Vagina (tissue), 2 donors: ENCODE measurements around the gene SH2D6. TPM values are rescaled to one million over a fixed set of nuclear protein-coding genes. Genes with fewer than 3 reads are reported as not detected.
A peak's percentile ranks its signal among the peaks of the same experiment; 100 is the strongest.

ENCODE experiments used
- DNase-seq, 2 donors: peaks; one replicate each; pipeline ENCODE4 v3.0.0-alpha.2; 2017; ENCODE audit errors: extremely low spot score in 2 of 2
- H3K27ac ChIP-seq: fragments of 200-600 bp; sonication (generic); one replicate; pipeline ENCODE4 v1.5.1; 2019
- H3K27me3 ChIP-seq: fragments of 200-600 bp; sonication (generic); one replicate; pipeline ENCODE4 v1.5.1; 2019
- H3K36me3 ChIP-seq, 2 donors: fragments of 200-600 bp; sonication (generic); one replicate each; pipeline ENCODE4 v1.5.1; 2017 to 2019
- H3K4me1 ChIP-seq: fragments of 200-600 bp; sonication (generic); one replicate; pipeline ENCODE4 v1.5.1; 2019
- H3K4me3 ChIP-seq, 2 donors: fragments of 200-600 bp; sonication (generic); 1 replicate in 1 of 2; 2 replicates in 1 of 2; pipeline ENCODE4 v1.5.1; 2016 to 2019
- H3K9me3 ChIP-seq: fragments of 200-600 bp; sonication (generic); one replicate; pipeline ENCODE4 v1.5.1; 2019
- POLR2A ChIP-seq, 2 donors: fragments of 450-650 bp; IDR thresholded peaks; one replicate each; pipeline ENCODE4 v1.6.1; 2017; ENCODE audit warnings: antibody characterized with exemption in 2 of 2, mild to moderate bottlenecking in 2 of 2, moderate library complexity in 2 of 2
- POLR2AphosphoS5 ChIP-seq, 2 donors: sonication (generic); formaldehyde crosslinking; IDR thresholded peaks; one replicate each; pipeline ENCODE4 v1.9.0; 2017; ENCODE audit warnings: antibody characterized with exemption in 2 of 2, mild to moderate bottlenecking in 2 of 2, low read depth in 1 of 2; ENCODE audit not compliant: insufficient read depth in 1 of 2
- intact Hi-C: fragments of 100-400 bp; cut with DNase I; formaldehyde crosslinking; loops from one replicate; pipeline ENCODE4 v1.15.1; 2023
- total RNA-seq: library from RNA; depleted of rRNA; stranded (reverse); fragments of >200 nt; gene quantifications from one replicate; pipeline ENCODE4 v1.2.3, GENCODE V29; 2016
- TF ChIP-seq, protein P1 (sequence below), 3 experiments: fragments of 450-650 bp in 2 of 3; fragments of 200-600 bp in 1 of 3; sonication (generic) in 1 of 3; IDR thresholded peaks; one replicate each; pipeline ENCODE4 v1.5.1; 2017 to 2019; ENCODE audit warnings: antibody characterized with exemption in 3 of 3, mild to moderate bottlenecking in 2 of 3, moderate library complexity in 2 of 3

Gene SH2D6
- total RNA-seq, 1 donor from 2014 or later: not detected

DNA sequence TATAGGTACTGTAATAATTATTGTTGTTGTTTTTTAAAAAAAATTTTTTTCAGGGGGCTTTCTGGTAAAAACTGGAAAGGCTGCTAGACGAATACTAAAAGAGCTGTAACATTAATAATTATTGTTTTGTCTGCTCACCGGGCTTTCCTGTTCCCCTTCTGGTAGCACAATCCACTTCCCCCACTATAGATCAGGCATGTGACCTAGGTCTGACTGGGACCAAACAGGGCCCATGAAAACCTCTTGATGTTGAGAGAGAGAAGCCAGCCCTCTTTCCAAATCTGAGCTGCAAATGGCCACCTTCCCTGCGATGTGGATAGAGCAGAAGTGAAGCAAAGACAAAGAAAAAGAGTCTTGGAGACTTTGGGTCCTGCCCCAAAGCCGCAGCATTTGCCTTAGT is 23.4 kb downstream of the SH2D6 start:
- Histone ChIP-seq H3K27ac (no peak overlapping the region), H3K9me3 (no peaks in the 10 kb centered on the region), H3K36me3 (no peaks in the 10 kb centered on the region), H3K4me1 (peaks cover 43% of the 10 kb centered on the region), H3K4me3 (no peak overlapping the region), H3K27me3 (no peaks in the 10 kb centered on the region)
- TF ChIP-seq, protein P1, sequence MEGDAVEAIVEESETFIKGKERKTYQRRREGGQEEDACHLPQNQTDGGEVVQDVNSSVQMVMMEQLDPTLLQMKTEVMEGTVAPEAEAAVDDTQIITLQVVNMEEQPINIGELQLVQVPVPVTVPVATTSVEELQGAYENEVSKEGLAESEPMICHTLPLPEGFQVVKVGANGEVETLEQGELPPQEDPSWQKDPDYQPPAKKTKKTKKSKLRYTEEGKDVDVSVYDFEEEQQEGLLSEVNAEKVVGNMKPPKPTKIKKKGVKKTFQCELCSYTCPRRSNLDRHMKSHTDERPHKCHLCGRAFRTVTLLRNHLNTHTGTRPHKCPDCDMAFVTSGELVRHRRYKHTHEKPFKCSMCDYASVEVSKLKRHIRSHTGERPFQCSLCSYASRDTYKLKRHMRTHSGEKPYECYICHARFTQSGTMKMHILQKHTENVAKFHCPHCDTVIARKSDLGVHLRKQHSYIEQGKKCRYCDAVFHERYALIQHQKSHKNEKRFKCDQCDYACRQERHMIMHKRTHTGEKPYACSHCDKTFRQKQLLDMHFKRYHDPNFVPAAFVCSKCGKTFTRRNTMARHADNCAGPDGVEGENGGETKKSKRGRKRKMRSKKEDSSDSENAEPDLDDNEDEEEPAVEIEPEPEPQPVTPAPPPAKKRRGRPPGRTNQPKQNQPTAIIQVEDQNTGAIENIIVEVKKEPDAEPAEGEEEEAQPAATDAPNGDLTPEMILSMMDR (IDR thresholded peaks at IDR 0.05): no peak
- TF ChIP-seq POLR2AphosphoS5 (IDR thresholded peaks at IDR 0.05; ENCODE audit: insufficient read depth in 1 of 2, low read depth in 1 of 2): no peak
- no peak for TF ChIP-seq POLR2A (IDR thresholded peaks at IDR 0.05)
- intact Hi-C loops: no loop called here
- DNase-seq: no peak

DNA sequence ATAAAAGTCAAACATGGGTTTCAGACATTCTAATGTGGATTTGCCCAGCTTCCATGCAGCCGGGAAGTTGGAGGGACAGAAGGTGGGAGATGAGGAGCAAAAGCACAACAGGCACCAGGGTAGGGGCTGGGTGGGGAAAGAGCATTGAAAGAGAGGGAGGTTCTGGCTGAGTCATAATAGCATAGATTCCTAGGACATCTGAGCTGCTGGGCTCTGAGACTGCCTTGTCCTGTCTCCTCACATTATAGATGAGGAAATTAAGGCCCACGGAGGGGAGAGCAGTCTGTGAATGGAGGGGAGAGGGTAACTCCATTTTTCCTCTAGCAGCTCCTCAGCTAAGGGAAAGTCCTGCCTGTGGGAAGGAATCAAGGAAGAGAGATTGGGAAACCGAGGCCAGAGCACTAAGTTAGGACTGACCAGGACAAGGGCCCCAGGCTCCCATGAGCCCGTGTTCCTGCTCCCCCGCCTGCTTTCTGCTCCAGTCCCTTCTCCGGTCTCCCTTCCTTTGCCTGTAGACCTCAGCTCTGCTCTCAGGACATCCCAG is 26.2 kb downstream of the SH2D6 start:
- H3K4me1 ChIP-seq: peaks cover 20% of the 10 kb centered on the region
- TF ChIP-seq, protein P1 (IDR thresholded peaks at IDR 0.05): no peak
- TF ChIP-seq POLR2AphosphoS5 (IDR thresholded peaks at IDR 0.05; ENCODE audit: insufficient read depth in 1 of 2, low read depth in 1 of 2) (no peak), POLR2A (IDR thresholded peaks at IDR 0.05) (no peak)
- DNase-seq: no peak
- H3K27me3 ChIP-seq: no peaks in the 10 kb centered on the region
- no peaks in the 10 kb centered on the region for H3K36me3 ChIP-seq
- H3K9me3 ChIP-seq: no peaks in the 10 kb centered on the region
- H3K27ac ChIP-seq: peak overlapping the region; percentile 31
- intact Hi-C loops: no loop called here
- no peak overlapping the region for H3K4me3 ChIP-seq

DNA sequence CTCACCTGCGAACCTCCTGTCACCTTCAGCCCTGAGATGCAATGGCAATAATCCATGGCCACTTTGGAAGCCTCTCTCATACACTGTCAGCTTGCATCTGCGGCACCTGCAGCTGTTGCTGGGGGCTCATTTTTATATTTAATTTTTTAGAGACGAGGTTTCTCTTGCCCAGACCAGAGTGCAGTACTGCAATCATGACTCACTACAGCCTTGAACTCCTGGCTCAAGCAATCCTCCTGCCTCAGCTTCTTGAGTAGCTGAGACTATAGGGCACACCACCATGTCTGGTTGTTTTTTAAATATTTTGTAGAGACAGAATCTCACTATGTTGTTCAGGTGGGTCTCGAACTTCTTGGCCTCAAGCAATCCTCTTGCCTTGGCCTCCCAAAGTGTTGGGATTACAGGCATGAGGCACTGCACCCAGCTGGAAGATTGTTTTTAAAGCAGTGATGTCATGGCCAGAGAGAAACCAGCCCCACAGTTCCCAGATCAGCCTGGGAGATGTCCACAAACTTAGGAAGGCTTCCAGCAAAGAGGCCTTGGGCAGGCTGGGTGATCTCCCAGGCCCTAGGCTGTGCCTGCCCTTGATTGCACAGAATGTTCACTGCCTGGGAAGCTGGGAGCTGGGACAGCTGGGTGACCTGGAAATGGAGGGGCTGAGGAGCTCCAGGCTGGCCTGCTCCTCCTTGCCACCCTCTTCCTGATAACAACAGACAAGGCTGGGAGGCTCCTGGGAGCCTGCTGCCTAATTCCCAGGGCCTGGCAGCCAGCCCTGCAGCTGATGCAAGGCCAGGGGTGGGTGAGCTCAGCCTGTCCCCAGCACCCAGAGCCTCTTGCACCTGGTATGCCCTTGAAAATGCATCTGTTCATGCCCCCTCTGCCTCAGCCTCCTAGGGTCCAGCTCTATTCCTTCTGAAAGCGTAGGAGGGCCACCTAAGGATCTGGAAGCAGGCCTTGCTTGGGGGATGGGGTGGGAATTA is 27.1 kb downstream of the SH2D6 start:
- no peak for DNase-seq
- Histone ChIP-seq H3K4me3 (no peak overlapping the region), H3K36me3 (no peaks in the 10 kb centered on the region), H3K27me3 (no peaks in the 10 kb centered on the region), H3K4me1 (peaks cover 20% of the 10 kb centered on the region), H3K27ac (peak overlapping the region; percentile 31), H3K9me3 (no peaks in the 10 kb centered on the region)
- intact Hi-C loops: no loop called here
- TF ChIP-seq, protein P1 (IDR thresholded peaks at IDR 0.05): no peak
- TF ChIP-seq POLR2AphosphoS5 (IDR thresholded peaks at IDR 0.05; ENCODE audit: insufficient read depth in 1 of 2, low read depth in 1 of 2) (peak in 1 of 2 donors; percentile 62), POLR2A (IDR thresholded peaks at IDR 0.05) (no peak)

DNA sequence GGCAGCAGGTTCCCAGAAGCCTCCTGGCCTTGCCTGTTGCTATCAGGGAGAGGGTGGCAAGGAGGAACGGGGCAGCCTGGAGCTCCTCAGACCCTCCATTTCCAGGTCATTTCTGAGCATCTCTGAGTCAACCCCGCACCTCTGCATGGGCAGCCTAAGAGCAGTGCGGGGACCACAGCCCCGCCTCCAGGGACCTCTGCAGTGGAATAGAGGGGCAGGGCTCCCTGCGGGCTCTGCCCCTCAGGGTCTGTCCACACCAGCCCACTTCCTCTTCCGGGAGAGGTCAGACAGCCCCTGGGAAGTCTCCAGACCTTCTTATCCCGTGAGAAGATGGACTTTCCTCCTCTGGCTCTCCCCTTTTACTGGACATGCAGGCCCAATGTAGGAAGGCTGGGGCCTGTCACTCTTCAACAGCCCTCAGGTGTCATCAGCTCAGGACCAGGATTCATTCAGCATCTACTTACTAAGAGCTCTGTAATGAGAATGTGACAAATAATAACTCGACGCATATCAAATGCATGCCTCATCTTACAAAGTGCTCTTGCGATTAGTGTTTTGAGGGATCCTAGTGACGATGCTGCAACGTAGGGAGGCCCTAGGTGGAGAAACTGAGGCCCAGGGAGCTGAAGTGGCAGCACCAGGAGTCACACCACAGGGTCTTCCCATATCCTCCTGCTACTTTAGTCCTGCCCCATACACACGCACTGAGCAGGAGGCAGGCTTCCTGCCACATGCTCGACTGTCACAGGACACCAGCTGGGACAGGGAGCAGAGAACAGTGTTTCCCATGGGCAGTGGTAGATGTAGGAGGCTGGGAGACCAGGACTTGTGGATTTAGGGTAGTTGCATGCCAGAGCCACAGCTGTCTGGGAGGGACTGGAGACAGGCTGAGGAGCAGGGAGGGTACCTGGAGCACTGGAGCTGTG is 28.0 kb downstream of the SH2D6 start:
- H3K27ac ChIP-seq: peak overlapping the region; percentile 31
- H3K9me3 ChIP-seq: no peaks in the 10 kb centered on the region
- no peaks in the 10 kb centered on the region for H3K36me3 ChIP-seq
- TF ChIP-seq POLR2A (IDR thresholded peaks at IDR 0.05) (no peak), POLR2AphosphoS5 (IDR thresholded peaks at IDR 0.05; ENCODE audit: insufficient read depth in 1 of 2, low read depth in 1 of 2) (no peak)
- TF ChIP-seq, protein P1 (IDR thresholded peaks at IDR 0.05): no peak
- no peaks in the 10 kb centered on the region for H3K27me3 ChIP-seq
- intact Hi-C loops: no loop called here
- no peak overlapping the region for H3K4me3 ChIP-seq
- peaks cover 20% of the 10 kb centered on the region for H3K4me1 ChIP-seq
- no peak for DNase-seq
